ENCODE results near the gene EIF1AX. TPM values are rescaled to one million over a fixed set of nuclear protein-coding genes. Genes with fewer than 3 reads are reported as not detected.

EIF1AX gene
- total and polyA plus RNA-seq, 2 of the 13 experiments (the other 11 are each of a cell fraction or from before 2014, with no cell fraction given) = 35.1 to 82.7 TPM

DNA sequence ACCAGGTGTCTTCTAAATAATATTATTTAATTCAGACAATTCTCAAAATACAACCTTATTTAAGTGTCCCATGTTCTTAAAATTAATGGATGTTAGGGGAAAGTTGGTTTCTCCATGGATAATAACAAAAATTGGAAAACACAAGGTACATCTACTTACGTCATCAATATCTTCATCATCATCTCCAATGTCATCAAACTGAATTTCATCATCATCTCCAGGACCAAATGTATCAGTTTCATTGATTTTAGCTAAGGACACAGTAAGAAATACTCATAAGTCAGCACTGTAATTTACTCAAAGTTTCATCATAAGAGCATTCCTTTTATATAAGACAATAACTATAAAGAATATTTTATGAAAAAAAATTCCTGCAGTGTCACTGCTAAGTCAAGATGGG lies 11.3 kb downstream of the EIF1AX start (continued):
- TF ChIP-seq ZNF276 (CRISPR knock-in tag; IDR thresholded peaks at IDR 0.05; ENCODE audit: low read depth) (no peak), XBP1 (CRISPR knock-in tag; IDR thresholded peaks at IDR 0.05) (no peak), ZNF788 (CRISPR knock-in tag; IDR thresholded peaks at IDR 0.05; ENCODE audit: borderline replicate concordance) (no peak)
- TF ChIP-seq, protein P1, sequence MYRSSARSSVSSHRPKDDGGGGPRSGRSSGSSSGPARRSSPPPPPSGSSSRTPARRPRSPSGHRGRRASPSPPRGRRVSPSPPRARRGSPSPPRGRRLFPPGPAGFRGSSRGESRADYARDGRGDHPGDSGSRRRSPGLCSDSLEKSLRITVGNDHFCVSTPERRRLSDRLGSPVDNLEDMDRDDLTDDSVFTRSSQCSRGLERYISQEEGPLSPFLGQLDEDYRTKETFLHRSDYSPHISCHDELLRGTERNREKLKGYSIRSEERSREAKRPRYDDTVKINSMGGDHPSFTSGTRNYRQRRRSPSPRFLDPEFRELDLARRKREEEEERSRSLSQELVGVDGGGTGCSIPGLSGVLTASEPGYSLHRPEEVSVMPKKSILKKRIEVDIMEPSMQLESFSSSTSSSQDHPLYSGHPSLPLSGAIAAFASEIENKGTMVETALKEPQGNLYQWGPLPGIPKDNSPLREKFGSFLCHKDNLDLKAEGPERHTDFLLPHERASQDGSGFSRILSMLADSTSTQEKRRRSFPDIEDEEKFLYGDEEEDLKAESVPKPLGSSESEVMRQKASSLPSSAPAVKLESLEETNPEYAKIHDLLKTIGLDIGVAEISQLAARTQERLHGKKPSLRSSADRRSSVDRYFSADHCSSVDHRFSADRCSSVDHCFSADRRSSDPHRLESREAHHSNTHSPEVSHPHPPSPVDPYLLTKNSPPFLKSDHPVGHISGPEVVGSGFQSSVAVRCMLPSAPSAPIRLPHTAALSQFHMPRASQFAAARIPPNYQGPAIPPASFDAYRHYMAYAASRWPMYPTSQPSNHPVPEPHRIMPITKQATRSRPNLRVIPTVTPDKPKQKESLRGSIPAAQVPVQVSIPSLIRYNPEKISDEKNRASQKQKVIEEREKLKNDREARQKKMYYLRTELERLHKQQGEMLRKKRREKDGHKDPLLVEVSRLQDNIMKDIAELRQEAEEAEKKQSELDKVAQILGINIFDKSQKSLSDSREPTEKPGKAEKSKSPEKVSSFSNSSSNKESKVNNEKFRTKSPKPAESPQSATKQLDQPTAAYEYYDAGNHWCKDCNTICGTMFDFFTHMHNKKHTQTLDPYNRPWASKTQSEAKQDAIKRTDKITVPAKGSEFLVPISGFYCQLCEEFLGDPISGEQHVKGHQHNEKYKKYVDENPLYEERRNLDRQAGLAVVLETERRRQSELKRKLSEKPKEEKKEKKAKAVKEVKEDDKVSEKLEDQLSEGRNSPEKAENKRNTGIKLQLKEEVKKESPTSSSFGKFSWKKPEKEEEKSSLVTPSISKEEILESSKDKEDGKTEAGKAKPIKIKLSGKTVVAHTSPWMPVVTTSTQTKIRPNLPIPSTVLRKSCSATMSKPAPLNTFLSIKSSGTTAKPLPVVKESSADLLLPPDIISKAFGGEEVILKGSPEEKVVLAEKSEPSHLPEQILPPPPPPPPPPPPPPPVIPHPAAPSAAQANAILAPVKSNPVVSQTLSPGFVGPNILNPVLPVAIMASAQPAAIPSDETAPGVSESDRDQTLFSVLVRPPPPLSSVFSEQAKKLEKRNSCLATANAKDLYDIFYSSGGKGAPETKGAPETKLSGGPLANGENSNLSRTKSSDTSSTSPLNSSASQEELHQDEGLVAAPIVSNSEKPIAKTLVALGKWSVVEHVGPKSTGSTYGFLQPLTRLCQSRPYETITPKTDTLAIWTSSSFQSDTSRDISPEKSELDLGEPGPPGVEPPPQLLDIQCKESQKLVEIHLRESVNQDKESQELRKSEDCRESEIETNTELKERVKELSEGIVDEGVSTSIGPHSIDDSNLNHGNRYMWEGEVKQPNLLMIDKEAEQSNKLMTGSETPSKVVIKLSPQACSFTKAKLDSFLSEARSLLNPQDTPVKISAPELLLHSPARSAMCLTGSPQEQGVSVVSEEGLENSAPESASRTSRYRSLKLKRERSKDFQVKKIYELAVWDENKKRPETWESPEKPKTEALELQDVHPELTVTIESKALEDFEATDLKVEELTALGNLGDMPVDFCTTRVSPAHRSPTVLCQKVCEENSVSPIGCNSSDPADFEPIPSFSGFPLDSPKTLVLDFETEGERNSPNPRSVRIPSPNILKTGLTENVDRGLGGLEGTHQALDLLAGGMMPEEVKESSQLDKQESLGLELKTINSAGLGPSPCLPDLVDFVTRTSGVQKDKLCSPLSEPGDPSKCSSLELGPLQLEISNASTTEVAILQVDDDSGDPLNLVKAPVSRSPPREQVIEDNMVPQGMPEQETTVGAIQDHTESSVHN (CRISPR knock-in tag; IDR thresholded peaks at IDR 0.05) = no peak
